ENCODE results near the gene ITSN1. TPM values are rescaled to one million over a fixed set of nuclear protein-coding genes. Genes with fewer than 3 reads are reported as not detected.

ITSN1 gene
- total RNA-seq, 4 donors from 2014 or later, result 50.4 to 208 (median 96.7) TPM

- H3K36me3 ChIP-seq, result peaks cover 0 to 18% (median 0%) of the 10 kb centered on the region in 3 donors
- TF ChIP-seq EP300 (IDR thresholded peaks at IDR 0.05) (no peak), POLR2A (IDR thresholded peaks at IDR 0.05) (no peak)
- TF ChIP-seq, protein P1, sequence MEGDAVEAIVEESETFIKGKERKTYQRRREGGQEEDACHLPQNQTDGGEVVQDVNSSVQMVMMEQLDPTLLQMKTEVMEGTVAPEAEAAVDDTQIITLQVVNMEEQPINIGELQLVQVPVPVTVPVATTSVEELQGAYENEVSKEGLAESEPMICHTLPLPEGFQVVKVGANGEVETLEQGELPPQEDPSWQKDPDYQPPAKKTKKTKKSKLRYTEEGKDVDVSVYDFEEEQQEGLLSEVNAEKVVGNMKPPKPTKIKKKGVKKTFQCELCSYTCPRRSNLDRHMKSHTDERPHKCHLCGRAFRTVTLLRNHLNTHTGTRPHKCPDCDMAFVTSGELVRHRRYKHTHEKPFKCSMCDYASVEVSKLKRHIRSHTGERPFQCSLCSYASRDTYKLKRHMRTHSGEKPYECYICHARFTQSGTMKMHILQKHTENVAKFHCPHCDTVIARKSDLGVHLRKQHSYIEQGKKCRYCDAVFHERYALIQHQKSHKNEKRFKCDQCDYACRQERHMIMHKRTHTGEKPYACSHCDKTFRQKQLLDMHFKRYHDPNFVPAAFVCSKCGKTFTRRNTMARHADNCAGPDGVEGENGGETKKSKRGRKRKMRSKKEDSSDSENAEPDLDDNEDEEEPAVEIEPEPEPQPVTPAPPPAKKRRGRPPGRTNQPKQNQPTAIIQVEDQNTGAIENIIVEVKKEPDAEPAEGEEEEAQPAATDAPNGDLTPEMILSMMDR (IDR thresholded peaks at IDR 0.05), result no peak
- peaks cover 0 to 3% (median 0%) of the 10 kb centered on the region in 4 donors for H3K4me1 ChIP-seq
- no peak for DNase-seq (ENCODE audit: low spot score in 2 of 2)
- H3K4me3 ChIP-seq, result no peak overlapping the region
- H3K9me3 ChIP-seq, result peaks cover 0 to 16% (median 5%) of the 10 kb centered on the region in 4 donors
- peak overlapping the region in 1 of 4 donors; percentile 43 for H3K27ac ChIP-seq
- no peaks in the 10 kb centered on the region for H3K27me3 ChIP-seq
Observed at GRCh38 chr21:33751533-33751932, 109.2 kb downstream of the ITSN1 start.

DNA sequence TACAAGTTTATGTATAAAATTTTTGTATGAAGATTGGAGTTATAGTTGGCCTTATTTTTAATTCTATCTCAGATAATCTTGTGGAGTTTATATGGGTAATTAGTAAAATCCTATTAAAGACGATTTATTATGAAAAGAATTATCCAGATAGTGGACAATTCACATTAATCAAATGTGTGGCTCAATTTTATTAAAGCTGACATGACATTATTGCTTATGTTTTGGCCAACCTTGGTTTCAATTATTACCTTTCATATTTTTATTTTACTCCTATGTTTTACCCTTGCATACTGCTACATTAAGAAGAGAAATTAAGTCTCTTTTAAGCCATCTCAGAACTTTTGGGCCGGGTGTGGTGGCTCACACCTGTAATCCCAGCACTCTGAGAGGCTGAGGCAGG lies 110.0 kb downstream of the ITSN1 start:
- TF ChIP-seq POLR2A (IDR thresholded peaks at IDR 0.05) (no peak), EP300 (IDR thresholded peaks at IDR 0.05) (no peak)
- TF ChIP-seq, protein P1 (IDR thresholded peaks at IDR 0.05), result no peak
- Histone ChIP-seq H3K4me3 (no peak overlapping the region), H3K27ac (no peak overlapping the region), H3K9me3 (peaks cover 0 to 10% (median 4%) of the 10 kb centered on the region in 4 donors), H3K36me3 (peaks cover 0 to 21% (median 0%) of the 10 kb centered on the region in 3 donors), H3K27me3 (no peaks in the 10 kb centered on the region), H3K4me1 (peaks cover 0 to 3% (median 0%) of the 10 kb centered on the region in 4 donors)
- 90 to 94% methylated on average over 2 of the region's 2 CpGs for WGBS, 2 donors
- no peak for DNase-seq (ENCODE audit: low spot score in 2 of 2)

DNA sequence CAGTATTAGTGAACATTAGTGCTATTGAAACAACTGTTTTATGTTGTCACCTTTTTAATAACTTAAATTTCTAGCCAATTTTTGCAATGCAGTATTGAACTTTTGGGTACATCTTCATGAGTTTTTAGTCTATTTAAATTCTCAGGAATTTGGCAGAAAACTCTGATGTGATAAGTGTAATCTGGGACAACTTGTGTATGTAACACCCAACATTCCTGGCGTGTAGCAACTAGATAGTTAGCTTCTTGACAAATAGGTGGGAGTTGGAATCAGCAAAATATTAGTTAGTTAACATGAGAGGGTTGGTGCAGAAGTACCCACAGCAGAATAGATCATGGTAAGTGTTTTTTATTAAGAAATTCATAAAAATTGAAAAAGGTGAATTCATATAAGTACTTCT lies 111.6 kb downstream of the ITSN1 start:
- H3K4me1 ChIP-seq, result peaks cover 0 to 3% (median 0%) of the 10 kb centered on the region in 4 donors
- TF ChIP-seq, protein P1 (IDR thresholded peaks at IDR 0.05), result no peak
- no peak for TF ChIP-seq POLR2A (IDR thresholded peaks at IDR 0.05)
- no peak for TF ChIP-seq EP300 (IDR thresholded peaks at IDR 0.05)
- H3K9me3 ChIP-seq, result no peaks in the 10 kb centered on the region
- no peak for DNase-seq (ENCODE audit: low spot score in 2 of 2)
- H3K4me3 ChIP-seq, result no peak overlapping the region
- H3K27me3 ChIP-seq, result no peaks in the 10 kb centered on the region
- H3K27ac ChIP-seq, result no peak overlapping the region
- H3K36me3 ChIP-seq, result peaks cover 0 to 26% (median 0%) of the 10 kb centered on the region in 3 donors
- WGBS, 2 donors, result 84 to 93% methylated on average over 1 of the region's 1 CpG

GRCh38 chr21:33754481-33754880 lies 112.2 kb downstream of the ITSN1 start:
- Histone ChIP-seq H3K27me3 (no peaks in the 10 kb centered on the region), H3K4me3 (no peak overlapping the region), H3K27ac (no peak overlapping the region), H3K9me3 (no peaks in the 10 kb centered on the region), H3K4me1 (peaks cover 0 to 3% (median 0%) of the 10 kb centered on the region in 4 donors), H3K36me3 (peaks cover 0 to 26% (median 0%) of the 10 kb centered on the region in 3 donors)
- TF ChIP-seq EP300 (IDR thresholded peaks at IDR 0.05) (no peak), POLR2A (IDR thresholded peaks at IDR 0.05) (no peak)
- TF ChIP-seq, protein P1 (IDR thresholded peaks at IDR 0.05), result no peak
- WGBS, 2 donors, result 83 to 89% methylated on average over 4 of the region's 4 CpGs
- no peak for DNase-seq (ENCODE audit: low spot score in 2 of 2)

- H3K4me1 ChIP-seq, result peaks cover 0 to 4% (median 0%) of the 10 kb centered on the region in 4 donors
- no peaks in the 10 kb centered on the region for H3K27me3 ChIP-seq
- 80 to 90% methylated on average over 1 of the region's 1 CpG for WGBS, 2 donors
- H3K4me3 ChIP-seq, result no peak overlapping the region
- peaks cover 0 to 26% (median 0%) of the 10 kb centered on the region in 3 donors for H3K36me3 ChIP-seq
- no peak overlapping the region for H3K27ac ChIP-seq
- no peak for DNase-seq (ENCODE audit: low spot score in 2 of 2)
- no peaks in the 10 kb centered on the region for H3K9me3 ChIP-seq
- TF ChIP-seq POLR2A (IDR thresholded peaks at IDR 0.05) (no peak), EP300 (IDR thresholded peaks at IDR 0.05) (no peak)
- TF ChIP-seq, protein P1 (IDR thresholded peaks at IDR 0.05), result no peak
Observed at GRCh38 chr21:33755354-33755753, 113.1 kb downstream of the ITSN1 start.

Data from tibial nerve (tissue), 4 donors.